Endothelial cell of umbilical vein (primary cell): Measurements from ENCODE around the gene RALGAPB. TPM values are rescaled to one million over a fixed set of nuclear protein-coding genes. Genes with fewer than 3 reads are reported as not detected.
A peak's percentile ranks its signal among the peaks of the same experiment; 100 is the strongest.

Source experiments
- BruUV-seq: library from RNA; stranded (reverse); fragments of 400-500 nt; replicated peaks from 2 replicates; lab custom pipeline; 2021; lab: Mats Ljungman, UMichigan
- CTCF ChIA-PET: fragments of 300-600, 350-600 bp; sonication (Branson Sonifier 250); formaldehyde crosslinking; loops from one replicate; lab custom pipeline; 2021; ENCODE audit warnings: antibody characterized with exemption, inconsistent platforms; lab: Charles Lee
- POLR2A ChIA-PET: fragments of 300-600, 350-600 bp; sonication (Branson Sonifier 250); formaldehyde crosslinking; loops from one replicate; lab custom pipeline; 2021; ENCODE audit warnings: antibody characterized with exemption, inconsistent platforms; lab: Charles Lee
- DNase-seq: peaks from one replicate; pipeline ENCODE4 v3.0.0-alpha.2; 2011; ENCODE audit warnings: low read depth, low spot score
- FAIRE-seq: peaks from 2 replicates; lab custom pipeline; 2011; peaks lifted over from hg19 to GRCh38; lab: Jason Lieb, UNC
- H2AFZ ChIP-seq: 2 replicates; pipeline ENCODE4 v1.6.0; 2012; ENCODE audit warnings: low read depth, low read length, control low read depth, inconsistent platforms
- H3K27ac ChIP-seq: 2 replicates; pipeline ENCODE4 v1.5.1; 2011; ENCODE audit warnings: low read depth, mild to moderate bottlenecking, control low read depth, low read length, moderate library complexity; ENCODE audit not compliant: insufficient read depth
- H3K27me3 ChIP-seq, 2 experiments: 2 replicates each; pipeline versions ENCODE4 v1.6.0 to v1.6.1; 2011; ENCODE audit warnings: low read length in 2 of 2, mixed read lengths in 1 of 2; ENCODE audit not compliant: control insufficient read depth in 2 of 2, insufficient read depth in 2 of 2
- H3K36me3 ChIP-seq, 2 experiments: 2 replicates in 1 of 2; 3 replicates in 1 of 2; pipeline ENCODE4 v1.5.1; 2011; ENCODE audit warnings: low read length in 2 of 2, mild to moderate bottlenecking in 1 of 2, moderate library complexity in 1 of 2; ENCODE audit not compliant: control insufficient read depth in 2 of 2, insufficient read depth in 2 of 2; ENCODE audit errors: extremely low read depth in 1 of 2
- H3K4me1 ChIP-seq: 3 replicates; pipeline ENCODE4 v1.5.1; 2011; ENCODE audit warnings: mild to moderate bottlenecking, low read length; ENCODE audit not compliant: control insufficient read depth, insufficient read depth; ENCODE audit errors: extremely low read depth
- H3K4me2 ChIP-seq: 2 replicates; pipeline ENCODE4 v1.6.1; 2011; ENCODE audit warnings: low read length, control low read depth, mixed read lengths; ENCODE audit not compliant: insufficient read depth
- H3K4me3 ChIP-seq, 3 experiments: fragments of 200-600 bp in 1 of 3; sonication (generic), shearing (Covaris generic) in 1 of 3; replicated peaks in 1 of 3; 2 replicates each; pipeline ENCODE4 v1.5.1; 2011 to 2016; ENCODE audit warnings: control low read depth in 3 of 3, low read length in 3 of 3, mild to moderate bottlenecking in 2 of 3, inconsistent platforms in 1 of 3, low read depth in 1 of 3, moderate library complexity in 1 of 3; ENCODE audit not compliant: insufficient read depth in 1 of 3
- H3K79me2 ChIP-seq: 2 replicates; pipeline ENCODE4 v1.6.0; 2012; ENCODE audit warnings: low read length, inconsistent platforms; ENCODE audit not compliant: control insufficient read depth, insufficient read depth
- H3K9ac ChIP-seq: replicated peaks from 2 replicates; pipeline ENCODE3; 2011; ENCODE audit warnings: low read length, control low read depth; ENCODE audit not compliant: insufficient read depth; ENCODE audit errors: extremely low read depth
- H3K9me1 ChIP-seq: replicated peaks from 3 replicates; pipeline ENCODE4 v1.6.0; 2011; ENCODE audit warnings: mild to moderate bottlenecking, low read length; ENCODE audit not compliant: control insufficient read depth, insufficient read depth; ENCODE audit errors: extremely low read depth
- H3K9me3 ChIP-seq: replicated peaks from 2 replicates; pipeline ENCODE4 v1.5.1; 2012; ENCODE audit warnings: low read length, inconsistent platforms; ENCODE audit not compliant: control insufficient read depth, insufficient read depth
- H4K20me1 ChIP-seq: replicated peaks from 2 replicates; pipeline ENCODE3; 2011; ENCODE audit warnings: mild to moderate bottlenecking, low read length; ENCODE audit not compliant: control insufficient read depth, insufficient read depth; ENCODE audit errors: extremely low read depth
- EZH2 ChIP-seq: IDR thresholded peaks from 2 replicates; pipeline ENCODE4 v1.6.1; 2012; ENCODE audit warnings: borderline replicate concordance, low read depth, mild to moderate bottlenecking, moderate library complexity, low read length, inconsistent platforms; ENCODE audit not compliant: severe bottlenecking
- FOS ChIP-seq: IDR thresholded peaks from 2 replicates; pipeline ENCODE4 v1.6.1; 2011; ENCODE audit warnings: mild to moderate bottlenecking, low read length, moderate library complexity, borderline replicate concordance; ENCODE audit not compliant: insufficient read depth
- GATA2 ChIP-seq: IDR thresholded peaks from 2 replicates; pipeline ENCODE4 v1.7.0; 2011; ENCODE audit warnings: low read depth, mild to moderate bottlenecking, moderate library complexity, mixed read lengths, low read length; ENCODE audit not compliant: insufficient read length, insufficient read depth
- JUN ChIP-seq: IDR thresholded peaks from 2 replicates; pipeline ENCODE4 v1.6.1; 2011; ENCODE audit warnings: borderline replicate concordance, low read depth; ENCODE audit not compliant: insufficient read length, insufficient read depth
- MYC ChIP-seq: IDR thresholded peaks from one replicate; pipeline ENCODE4 v1.6.1; 2011; ENCODE audit warnings: mild to moderate bottlenecking, low read depth, low read length
- POLR2A ChIP-seq: IDR thresholded peaks from 2 replicates; pipeline ENCODE4 v1.6.1; 2012; ENCODE audit warnings: low read depth, mild to moderate bottlenecking, control low read depth, low read length
- POLR2AphosphoS5 ChIP-seq: IDR thresholded peaks from 2 replicates; pipeline ENCODE4 v1.6.1; 2012; ENCODE audit warnings: low read depth, mild to moderate bottlenecking, control low read depth, low read length, moderate library complexity; ENCODE audit not compliant: insufficient read depth
- dilution Hi-C: fragments of 300-500 bp; cut with MboI; formaldehyde crosslinking; loops from one replicate; pipeline ENCODE4 v1.15.0; 2019; ENCODE audit warnings: low sequenced_read_pairs; ENCODE audit not compliant: extremely low pct_ligation_motif_present
- intact Hi-C: fragments of 100-400 bp; cut with micrococcal nuclease; formaldehyde crosslinking; loops from one replicate; pipeline ENCODE4 v1.10.0; 2022
- polyA plus RNA-seq, 4 experiments: library from polyadenylated mRNA; depleted of rRNA in 3 of 4; stranded (reverse) in 3 of 4; unstranded in 1 of 4; fragments of >200 nt; gene quantifications; 2 replicates each; pipeline versions ENCODE4 v1.2.1 to v1.2.3, GENCODE V29; 2011 to 2012; ENCODE audit warnings: missing spikeins in 1 of 4
- total RNA-seq: library from RNA; stranded (reverse); gene quantifications from 2 replicates; pipeline ENCODE4 v1.2.3, GENCODE V29; 2021

RALGAPB gene
- total and polyA plus RNA-seq, 2 donors (not counting 3 experiments of a cell fraction or from before 2014, with no cell fraction given), result 12.8 to 38.7 TPM

GRCh38 chr20:38581013-38581412 lies 108.4 kb downstream of the RALGAPB start, which contains the start of gene ADIG:
TSS of gene ADIG (plus strand) at chr20:38581197. CDS start at chr20:38581251, 54 bp downstream.
- no peak within 1 kb of the TSS for H3K9ac ChIP-seq
- H3K27ac ChIP-seq, result no peak within 1 kb of the TSS
- dilution Hi-C loops (no loop called here), intact Hi-C loops (no loop called here)
- peak; percentile 15 for FAIRE-seq
- H3K4me3 ChIP-seq, result no peak within 1 kb of the TSS
- no peaks in the 10 kb centered on the region for H3K79me2 ChIP-seq
- peaks cover 0 to 6% of the 10 kb centered on the region in 2 experiments for H3K27me3 ChIP-seq
- H3K36me3 ChIP-seq, result peaks cover 0 to under 1% of the 10 kb centered on the region in 2 experiments
- no peaks in the 10 kb centered on the region for H3K9me1 ChIP-seq
- ChIA-PET POLR2A (no interaction called here), CTCF (interaction anchor here (1.4 to 1.6 kb wide), 2 partner anchors 9 to 15 kb away, joined by 4 read pairs; no protein-coding TSS in a partner anchor)
- no peaks in the 10 kb centered on the region for H3K4me1 ChIP-seq
- H2AFZ ChIP-seq, result no peak within 1 kb of the TSS
- DNase-seq, result no peak
- BruUV-seq, result no TSS peak
- TF ChIP-seq MYC (no peak), JUN (no peak), FOS (no peak), POLR2AphosphoS5 (no peak), GATA2 (no peak)
- H3K9me3 ChIP-seq, result no peaks in the 10 kb centered on the region
- no peak within 1 kb of the TSS for H3K4me2 ChIP-seq
- no peaks in the 10 kb centered on the region for H4K20me1 ChIP-seq

- Histone ChIP-seq H3K79me2 (no peaks in the 10 kb centered on the region), H3K4me1 (no peaks in the 10 kb centered on the region), H3K4me2 (no peak overlapping the region), H3K27ac (no peak overlapping the region), H4K20me1 (no peaks in the 10 kb centered on the region), H3K4me3 (no peak overlapping the region), H3K36me3 (no peaks in the 10 kb centered on the region), H3K9me3 (no peaks in the 10 kb centered on the region), H3K27me3 (peaks cover 0 to 6% of the 10 kb centered on the region in 2 experiments), H3K9me1 (no peaks in the 10 kb centered on the region), H2AFZ (no peak overlapping the region), H3K9ac (no peak overlapping the region)
- FAIRE-seq, result no peak
- BruUV-seq, result no TSS peak
- TF ChIP-seq EZH2 (no peak), GATA2 (no peak), POLR2A (no peak), JUN (no peak)
- intact Hi-C loops (no loop called here), dilution Hi-C loops (no loop called here)
- CTCF ChIA-PET, result no interaction called here
- POLR2A ChIA-PET, result no interaction called here
- DNase-seq, result no peak
These were observed 109.3 kb downstream of the RALGAPB start for GRCh38 chr20:38581830-38582358.
